HG02981 (cell line): ENCODE data around the gene VAPB.

Experiments
- ATAC-seq: cut with Tn5 transposase; IDR thresholded peaks from one replicate; pipeline ENCODE4 v1.9.1; 2021; ENCODE audit warnings: mild to moderate bottlenecking, moderate library complexity; ENCODE audit not compliant: unreplicated experiment

VAPB gene

DNA sequence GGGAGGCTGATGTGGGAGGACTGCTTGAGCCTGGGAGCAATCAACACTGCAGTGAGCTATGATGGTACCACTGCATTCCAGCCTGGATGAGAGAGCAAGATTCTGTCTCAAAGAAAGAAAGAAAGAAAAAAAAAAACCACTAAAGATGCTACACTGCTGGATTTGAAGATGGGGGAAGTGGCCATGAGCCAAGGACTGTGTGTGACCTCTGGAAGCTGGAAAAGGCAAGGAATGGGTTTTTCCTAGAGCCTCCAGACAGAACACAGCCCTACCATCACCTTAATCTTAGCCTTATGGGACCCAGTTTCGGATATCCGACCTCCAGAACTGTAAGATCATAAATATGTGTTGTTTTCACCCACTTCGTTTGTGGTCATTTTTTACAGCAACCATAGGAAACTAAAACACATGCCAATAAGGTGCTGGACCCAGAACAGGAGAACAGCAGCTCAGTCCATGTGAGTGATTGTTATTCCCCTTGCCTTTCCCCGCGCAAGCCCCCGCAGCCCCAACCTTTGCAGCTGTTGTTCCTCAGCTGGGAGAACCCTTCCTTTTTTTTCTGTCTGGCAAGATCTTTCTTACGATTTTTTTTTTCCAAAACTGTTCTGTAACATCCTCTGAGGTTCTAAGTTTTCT lies 11.1 kb upstream of the VAPB start:
- ATAC-seq: no peak

DNA sequence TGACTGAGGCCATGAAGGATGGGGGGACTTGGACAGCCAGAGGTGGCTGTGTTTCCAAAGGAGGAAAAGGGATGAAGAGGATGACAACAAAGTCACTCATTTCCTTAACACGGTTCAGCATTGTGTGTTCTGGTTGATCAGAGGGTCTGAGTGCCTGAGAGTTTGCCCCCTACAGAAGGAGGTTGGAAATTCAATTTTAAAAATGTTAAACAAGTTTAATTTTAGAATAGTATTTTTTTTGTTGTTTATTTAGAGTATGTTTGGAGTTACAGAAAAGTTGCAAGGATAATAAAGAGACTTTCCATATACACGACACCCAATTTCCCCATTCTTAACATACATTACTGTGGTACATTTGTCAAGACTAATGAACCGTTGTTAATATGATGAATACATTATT lies 10.3 kb upstream of the VAPB start:
- no peak for ATAC-seq

DNA sequence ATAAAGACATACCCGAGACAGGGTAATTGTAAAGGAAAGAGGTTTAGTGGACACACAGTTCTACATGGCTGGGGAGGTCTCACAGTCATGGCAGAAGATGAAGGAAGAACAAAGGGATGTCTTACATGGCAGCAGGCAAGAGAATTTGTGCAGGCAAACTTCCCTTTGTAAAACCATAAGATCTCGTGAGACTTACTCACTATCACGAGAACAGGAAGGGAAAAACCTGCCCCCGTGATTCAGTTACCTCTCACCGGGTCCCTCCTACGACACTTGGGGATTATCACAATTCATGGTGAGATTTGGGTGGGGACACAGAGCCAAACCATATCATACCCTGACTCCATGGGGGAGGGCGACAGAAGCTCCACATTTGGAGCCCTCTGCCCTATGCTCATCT lies 7.4 kb upstream of the VAPB start:
- no peak for ATAC-seq

DNA sequence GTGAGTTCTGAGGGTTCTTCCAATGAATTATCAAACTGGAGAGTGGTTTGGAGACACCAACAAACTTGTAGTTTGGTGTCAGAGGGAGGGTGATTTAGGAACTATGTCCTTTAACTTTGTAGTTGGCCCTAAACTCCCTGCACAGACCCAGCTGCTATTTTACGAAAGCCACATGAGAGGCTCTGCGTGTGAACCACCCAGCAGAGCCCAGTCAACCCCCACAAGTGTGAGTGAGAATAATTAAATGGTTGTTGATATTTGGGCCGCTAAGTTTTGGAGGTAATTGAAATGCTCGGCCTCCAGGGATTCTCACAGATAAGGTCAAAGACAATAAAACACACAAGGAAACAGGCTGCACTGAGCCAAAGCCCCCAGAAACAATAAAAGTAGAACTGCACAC lies 6.9 kb upstream of the VAPB start:
- no peak for ATAC-seq

DNA sequence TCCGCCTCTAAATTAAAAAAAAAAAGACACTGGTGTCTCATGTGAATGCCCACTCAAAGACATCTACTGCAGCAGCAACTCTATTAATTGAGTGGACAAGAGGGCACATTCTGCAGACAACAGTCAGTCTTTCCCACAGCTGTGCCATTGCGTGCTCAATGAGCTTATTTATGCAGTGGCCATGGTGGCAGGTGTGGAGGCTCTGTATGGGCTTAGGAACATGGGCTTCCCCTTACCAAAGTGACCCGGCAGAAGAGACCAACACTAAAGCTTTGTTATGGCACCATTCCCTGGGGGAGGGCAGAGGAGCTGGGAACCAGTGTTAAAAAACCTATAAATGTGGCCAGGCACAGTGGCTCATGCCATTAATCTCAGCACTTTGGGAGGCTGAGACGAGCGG lies 4.2 kb upstream of the VAPB start:
- no peak for ATAC-seq

DNA sequence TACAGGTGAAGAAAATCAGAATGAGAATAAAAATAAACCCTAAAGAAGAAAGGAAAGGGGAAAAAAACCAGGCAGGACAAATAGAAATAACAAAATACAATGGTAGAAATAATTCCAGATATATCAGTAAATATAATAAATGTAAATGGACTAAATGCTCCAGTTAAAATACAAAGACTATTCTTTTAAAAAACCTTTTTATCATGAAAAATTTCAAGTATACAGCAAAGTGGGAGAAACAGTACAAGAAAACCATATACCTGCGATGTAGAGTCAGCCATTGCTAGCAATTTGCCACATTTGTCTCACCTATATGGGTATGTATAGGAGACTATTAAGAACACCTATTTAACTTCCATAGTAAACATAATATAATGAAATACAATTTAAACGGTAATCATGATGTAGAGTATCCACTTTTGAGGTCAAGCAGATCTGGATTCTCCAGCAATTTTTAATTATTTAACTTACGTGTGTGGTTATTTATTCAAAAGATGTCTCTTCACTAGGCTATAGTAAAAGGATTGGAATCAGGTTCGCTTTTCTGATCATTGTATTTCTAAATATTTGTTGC lies 914 bp upstream of the VAPB start:
- no peak for ATAC-seq

DNA sequence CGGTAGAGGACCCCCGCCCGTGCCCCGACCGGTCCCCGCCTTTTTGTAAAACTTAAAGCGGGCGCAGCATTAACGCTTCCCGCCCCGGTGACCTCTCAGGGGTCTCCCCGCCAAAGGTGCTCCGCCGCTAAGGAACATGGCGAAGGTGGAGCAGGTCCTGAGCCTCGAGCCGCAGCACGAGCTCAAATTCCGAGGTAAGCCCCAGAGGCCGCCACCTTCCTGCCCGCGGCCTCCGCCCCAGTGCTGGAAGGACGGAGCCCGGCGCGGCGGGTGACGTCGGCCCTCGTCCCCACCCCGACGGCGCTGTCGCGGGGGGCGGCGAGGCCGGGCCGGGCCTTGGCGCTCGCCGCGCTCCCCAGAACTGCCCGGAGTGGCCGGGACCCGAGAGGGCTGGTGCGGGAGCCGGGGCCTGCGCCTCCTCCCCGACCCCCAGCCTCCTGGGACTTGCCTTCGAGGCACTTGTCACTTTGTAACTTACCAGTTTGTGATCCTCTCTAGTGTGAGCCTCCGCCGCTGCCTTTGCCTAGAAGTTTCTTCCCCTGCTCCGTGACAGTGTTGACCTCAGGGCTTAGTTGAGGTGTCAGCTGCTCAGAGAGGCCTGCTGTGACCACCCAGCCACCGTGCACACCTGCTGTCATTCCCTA lies 417 bp downstream of the VAPB start:
- peak; percentile 31 for ATAC-seq

DNA sequence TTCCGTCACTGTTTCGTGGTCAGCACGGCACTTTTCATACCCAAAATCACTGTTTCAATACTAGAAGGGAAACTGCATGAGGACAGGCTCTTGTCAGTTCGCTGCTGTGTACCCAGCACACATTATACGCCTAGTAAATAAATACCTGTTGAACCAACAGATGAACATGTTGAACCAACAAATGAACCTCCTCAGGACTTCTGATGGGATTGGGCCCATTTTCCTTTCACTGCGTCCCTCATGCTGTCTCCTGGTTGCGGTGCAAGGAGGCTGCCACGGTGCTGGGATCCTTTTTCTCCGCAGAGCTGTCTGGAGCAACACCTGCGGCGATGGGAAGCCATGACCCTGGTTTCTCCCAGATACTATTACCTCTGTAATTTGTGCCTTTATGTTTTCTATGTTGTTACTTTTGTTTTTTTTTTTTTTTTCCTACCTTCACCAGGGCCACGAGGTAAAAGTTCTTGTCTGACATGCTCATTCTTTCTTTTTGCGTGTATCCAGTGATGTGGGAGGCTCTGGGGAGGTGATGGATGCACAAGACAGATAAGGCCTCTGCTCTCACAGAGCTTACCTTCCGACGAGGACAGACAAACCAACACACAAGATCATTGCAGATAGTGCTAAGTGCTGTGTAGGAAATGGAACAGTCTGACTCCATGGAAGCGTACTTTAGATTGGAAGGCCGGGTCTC lies 1.1 kb downstream of the VAPB start:
- ATAC-seq: no peak

DNA sequence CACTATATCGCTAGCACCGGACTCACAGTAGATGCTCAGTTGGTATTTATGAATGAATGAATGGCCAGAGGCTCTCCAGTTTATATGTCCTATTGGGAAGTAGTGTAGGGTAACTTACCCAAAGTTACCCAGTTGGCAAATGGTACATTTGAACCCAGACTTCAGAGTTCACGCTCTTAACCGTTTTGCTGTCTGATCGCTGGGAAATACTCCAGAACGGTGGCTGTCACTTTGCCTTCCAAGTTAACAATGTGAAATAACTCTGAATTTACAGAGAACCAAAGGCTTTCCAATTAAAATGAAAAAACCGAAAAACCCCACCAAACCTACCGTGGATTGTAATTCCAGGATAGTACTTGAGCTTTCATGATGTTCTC lies 1.6 kb downstream of the VAPB start:
- no peak for ATAC-seq

DNA sequence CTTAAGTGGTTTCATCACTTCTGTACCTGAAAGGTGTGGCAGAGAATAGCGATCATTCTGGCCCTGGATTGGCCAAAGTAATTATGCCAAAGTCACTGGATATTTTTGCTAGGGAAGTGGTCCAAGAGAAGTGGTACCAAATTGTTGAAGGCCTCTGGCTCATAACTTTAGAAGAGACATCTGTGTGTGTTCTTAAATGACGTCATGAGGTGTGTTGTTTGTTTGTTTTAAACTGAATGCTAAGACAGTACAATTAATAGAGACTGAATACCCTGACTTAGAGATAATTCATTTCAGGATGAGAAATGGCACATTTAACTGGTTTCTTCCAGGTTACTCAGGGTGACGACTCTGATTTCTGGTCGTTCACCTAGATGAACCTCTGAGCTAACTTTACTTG lies 3.3 kb downstream of the VAPB start:
- ATAC-seq: no peak

DNA sequence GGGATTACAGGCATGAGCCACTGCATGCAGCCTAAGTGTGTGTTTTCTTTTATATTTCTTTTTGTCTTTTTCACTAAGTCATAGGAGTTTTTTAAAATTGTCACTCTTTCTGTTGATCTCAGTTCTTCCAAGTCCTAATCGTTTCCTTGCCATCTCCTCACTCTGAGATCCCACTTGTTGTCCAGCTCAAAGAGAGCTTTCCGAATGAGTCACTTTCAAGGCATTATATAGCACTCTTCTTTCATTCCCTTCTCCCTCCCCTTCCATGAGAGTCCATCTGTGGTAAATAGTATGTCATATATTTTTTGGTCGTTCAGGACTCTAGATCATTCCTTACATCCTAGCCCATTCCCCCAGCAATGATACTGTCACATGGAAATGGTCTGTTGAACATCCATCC lies 4.3 kb downstream of the VAPB start:
- ATAC-seq: no peak

DNA sequence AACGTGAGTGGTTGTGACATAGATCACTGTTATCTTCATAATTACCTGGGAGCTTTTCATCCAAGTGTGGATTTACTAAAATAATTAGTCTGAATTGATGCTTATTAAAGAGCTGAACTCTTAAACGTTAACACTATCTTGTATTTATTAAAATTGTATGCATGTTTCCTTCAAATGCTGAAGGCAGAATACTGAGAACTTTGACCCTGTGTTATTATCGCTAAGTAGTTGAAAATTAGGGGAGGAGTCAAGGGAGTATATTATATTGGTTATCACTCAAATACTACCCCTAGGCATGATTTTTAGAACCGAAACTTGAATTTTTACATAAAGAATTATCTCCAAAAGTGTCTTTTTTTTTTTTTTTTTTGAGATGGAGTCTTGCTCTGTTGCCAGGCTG lies 5.8 kb downstream of the VAPB start:
- no peak for ATAC-seq

DNA sequence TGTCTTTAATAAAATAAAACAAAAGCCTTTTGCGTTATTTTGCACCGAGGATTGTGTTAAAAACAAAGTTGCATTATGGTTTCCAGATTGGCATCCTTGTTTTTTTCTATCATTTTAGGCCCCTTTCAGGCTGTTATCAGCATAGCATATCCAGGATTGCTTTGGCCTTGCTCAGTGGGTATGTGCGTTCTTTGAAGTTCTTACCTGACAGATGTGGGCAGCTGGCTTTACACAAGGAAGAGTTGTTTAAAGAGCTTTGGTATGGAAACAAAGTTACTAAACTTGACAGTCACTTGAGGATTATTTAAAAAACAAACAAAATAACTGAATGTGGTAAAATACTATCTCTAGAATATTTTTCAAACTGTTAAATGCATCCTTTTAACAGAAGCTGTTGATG lies 6.6 kb downstream of the VAPB start:
- ATAC-seq: no peak

DNA sequence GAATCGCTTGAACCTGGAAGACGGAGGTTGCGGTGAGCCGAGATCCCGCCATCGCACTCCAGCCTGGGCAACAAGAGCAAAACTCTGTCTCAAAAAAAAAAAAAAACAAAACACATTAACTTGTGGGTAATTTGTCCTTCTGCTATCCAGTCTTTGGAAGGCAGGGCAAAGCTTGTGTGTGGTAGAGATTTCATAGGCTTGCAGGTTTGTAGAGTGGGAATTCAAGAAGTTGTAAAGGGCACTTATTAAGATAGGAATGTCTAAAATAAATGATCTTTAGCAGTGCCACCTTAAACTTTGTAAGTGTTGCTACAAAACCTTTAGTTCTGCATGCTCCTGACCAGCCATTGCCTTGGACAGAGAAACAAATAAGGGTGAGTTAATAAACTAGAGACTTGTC lies 8.4 kb downstream of the VAPB start:
- ATAC-seq: no peak

DNA sequence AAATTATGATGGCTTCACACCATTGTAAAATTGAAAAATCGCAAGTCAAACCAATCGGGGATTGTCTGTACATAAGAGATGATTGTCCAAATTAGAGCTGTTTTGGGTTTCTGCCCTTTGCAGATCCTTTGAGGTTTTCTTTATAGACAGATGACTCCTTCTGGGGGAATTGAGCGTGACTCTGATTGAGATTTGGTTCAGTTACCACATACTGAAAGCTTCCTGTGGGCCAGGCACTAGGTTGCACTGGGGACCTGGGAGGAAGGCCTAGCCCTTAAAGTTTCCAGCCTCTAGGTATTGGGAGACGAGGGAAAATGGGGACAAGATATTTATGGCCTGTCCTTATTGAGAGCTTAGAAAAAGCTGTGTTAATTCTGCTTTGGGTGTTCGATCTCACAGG lies 9.2 kb downstream of the VAPB start:
- no peak for ATAC-seq

DNA sequence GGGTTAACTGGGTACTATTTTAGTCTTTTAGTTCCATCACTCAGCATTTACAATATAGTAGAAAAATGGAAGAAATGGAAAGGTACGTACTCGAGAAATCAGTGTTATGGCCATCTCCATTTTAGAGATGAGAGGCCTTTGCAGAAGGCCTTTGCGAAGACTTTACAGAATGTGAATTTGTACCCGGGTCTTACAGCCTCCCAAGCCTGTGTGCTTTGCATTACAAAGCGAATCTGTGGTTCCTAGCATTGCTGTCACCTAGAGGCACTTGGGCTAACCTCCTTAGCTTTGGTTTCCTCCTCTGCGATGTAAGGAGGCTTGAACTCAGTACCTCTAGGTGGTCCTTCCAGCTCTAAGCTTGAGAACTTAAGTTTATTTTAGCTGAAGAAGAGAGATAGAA lies 10.9 kb downstream of the VAPB start:
- no peak for ATAC-seq

DNA sequence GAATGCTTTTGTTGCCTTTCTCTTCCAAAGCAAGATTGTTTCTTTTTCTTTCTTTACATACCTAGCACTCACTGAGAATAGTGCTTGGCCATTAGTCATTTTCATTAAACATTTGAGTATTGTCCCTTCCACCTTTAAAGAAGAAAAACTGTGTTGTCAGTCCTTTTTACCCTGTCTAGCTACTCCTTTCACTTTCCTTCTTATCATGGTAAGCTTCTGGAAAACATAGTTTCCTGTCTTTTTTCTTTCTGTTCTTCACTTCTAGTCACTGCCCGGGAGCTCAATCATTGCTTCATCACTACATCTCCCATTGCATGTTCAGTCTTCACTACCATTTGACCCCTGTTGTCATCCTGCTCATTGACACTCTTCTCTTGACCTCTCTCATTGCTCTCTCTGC lies 12.1 kb downstream of the VAPB start:
- ATAC-seq: no peak

DNA sequence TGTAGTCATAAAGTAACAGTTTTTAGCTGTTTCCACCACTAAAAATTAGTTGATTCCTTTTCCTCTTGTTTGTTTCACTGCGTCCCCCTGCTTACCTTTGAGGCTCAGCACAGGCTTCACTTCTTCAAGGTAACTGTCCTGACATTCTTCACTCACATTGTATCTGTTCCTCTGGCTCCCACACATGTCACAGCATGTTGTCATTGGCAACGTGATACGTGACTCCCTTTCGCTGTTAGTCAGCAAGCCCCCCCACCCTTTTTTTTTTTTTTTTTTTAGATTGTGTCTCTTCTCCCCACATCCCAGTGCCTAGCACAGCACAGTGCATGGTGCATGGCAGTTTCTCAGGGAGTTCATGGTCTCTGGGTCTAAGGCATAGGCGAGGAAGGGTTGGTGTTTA lies 13.3 kb downstream of the VAPB start:
- ATAC-seq: no peak

DNA sequence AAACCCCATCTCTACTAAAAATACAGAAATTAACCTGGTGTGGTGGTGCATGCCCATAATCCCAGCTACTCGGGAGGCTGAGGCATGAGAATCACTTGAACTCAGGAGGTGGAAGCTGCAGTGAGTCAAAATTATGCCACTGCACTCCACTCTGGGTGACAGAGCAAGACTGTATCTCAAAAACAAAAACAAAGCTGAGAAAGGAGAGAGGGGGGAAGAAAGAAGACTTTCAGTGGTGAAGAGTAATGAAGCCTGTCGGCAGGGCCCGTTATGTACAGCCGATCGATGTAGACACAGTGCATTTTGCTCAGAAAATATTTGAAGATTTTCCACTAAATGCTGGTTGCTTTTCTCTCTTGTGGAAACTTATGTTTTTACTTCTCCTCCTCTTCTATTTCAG lies 13.8 kb downstream of the VAPB start:
- no peak for ATAC-seq

DNA sequence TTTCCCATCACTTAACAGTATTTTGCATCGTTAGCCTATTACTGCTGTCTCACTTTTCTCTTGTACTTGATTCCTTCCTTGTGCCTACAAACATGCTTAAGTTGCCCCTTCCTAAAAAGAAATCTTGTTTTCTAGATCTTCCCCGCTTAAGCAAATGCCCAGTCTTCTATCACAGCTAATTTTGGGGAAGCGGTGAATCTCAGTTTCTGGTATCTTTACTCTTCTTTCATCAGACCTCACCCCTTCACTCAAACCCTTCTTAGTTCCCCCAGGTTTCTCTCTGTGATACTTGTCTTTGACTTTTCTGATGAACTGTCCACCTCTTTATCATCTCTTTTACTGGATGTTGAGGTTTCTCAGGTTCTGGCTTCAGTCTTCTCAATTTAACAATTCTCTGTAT lies 14.2 kb downstream of the VAPB start:
- no peak for ATAC-seq

DNA sequence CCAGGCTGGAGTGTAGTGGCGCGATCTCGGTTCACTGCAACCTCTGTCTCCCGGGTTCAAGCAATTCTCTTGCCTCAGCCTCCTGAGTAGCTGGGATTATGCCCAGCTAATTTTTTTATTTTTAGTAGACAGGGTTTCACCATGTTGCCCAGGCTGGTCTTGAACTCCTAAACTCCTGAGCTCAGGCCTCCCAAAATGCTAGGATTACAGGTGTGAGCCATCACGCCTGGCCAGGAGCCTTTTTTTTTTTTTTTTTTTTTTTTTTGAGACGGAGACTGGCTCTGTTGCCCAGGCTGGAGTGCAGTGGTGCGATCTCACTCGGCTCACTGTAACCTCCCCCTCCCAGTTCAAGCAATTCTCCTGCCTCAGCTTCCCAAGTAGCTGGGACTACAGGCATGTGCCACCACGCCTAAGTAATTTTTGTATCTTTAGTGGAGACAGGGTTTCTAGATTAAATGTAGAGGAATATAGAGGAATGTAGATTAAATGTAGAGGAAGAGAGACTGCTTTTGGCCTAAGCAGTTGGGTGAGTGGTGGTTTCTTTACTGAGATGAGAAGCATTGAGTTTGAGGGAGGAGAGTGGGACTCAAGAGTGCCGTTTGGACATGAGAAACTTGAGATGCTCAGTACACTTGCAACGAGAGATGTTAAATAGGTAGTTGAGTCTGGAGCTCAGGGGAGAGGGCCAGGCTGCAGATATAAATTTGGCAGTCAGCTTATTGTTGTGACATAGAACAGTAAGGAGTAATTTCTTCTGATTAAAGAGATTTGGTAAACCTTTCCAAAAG lies 16.7 kb downstream of the VAPB start:
- no peak for ATAC-seq
